T-helper 17 cell (primary cell): ENCODE results near the gene NCAPG2. TPM values are rescaled to one million over a fixed set of nuclear protein-coding genes. Genes with fewer than 3 reads are reported as not detected.
A peak's percentile ranks its signal among the peaks of the same experiment; 100 is the strongest.
"Not testable (repeated sequence)": the region's sequence is repeated elsewhere in the genome, so short reads cannot be mapped to it uniquely, and the experiment has no call there.

ENCODE experiments used
- ATAC-seq: fragments of 150-1000 bp; cut with Tn5 transposase; 2 replicates; pipeline ENCODE4 v1.10.0; 2021; ENCODE audit warnings: mild to moderate bottlenecking, moderate library complexity
- DNase-seq, 3 donors: peaks; one replicate each; pipeline versions ENCODE4 v3.0.0 to v3.0.0-alpha.2; 2020 to 2021
- H3K9me3 ChIP-seq: one replicate; pipeline ENCODE4 v1.7.0; 2013; ENCODE audit warnings: low read length, mild to moderate bottlenecking; ENCODE audit not compliant: control insufficient read depth, poor library complexity, severe bottlenecking
- H3K27ac Mint-ChIP-seq: one replicate; pipeline ENCODE4 v1.8.0; 2022; ENCODE audit warnings: mild to moderate bottlenecking, moderate library complexity, mixed read lengths
- H3K27me3 Mint-ChIP-seq: one replicate; pipeline ENCODE4 v1.8.0; 2022; ENCODE audit warnings: mixed read lengths
- H3K36me3 Mint-ChIP-seq: one replicate; pipeline ENCODE4 v1.8.0; 2022; ENCODE audit warnings: low read depth, mixed read lengths
- H3K4me1 Mint-ChIP-seq: one replicate; pipeline ENCODE4 v1.8.0; 2022; ENCODE audit warnings: mild to moderate bottlenecking, mixed read lengths
- H3K4me3 Mint-ChIP-seq: one replicate; pipeline ENCODE4 v1.8.0; 2022; ENCODE audit warnings: mild to moderate bottlenecking, moderate library complexity, mixed read lengths
- total RNA-seq, 4 donors: library from RNA in 2 of 4; stranded (reverse) in 2 of 4; gene quantifications; one replicate each; pipeline ENCODE4 v1.2.3 and lab custom pipeline; 2022 to 2026

Gene NCAPG2
- total RNA-seq, 2 donors from 2014 or later = 8.8 to 38.7 TPM

DNA sequence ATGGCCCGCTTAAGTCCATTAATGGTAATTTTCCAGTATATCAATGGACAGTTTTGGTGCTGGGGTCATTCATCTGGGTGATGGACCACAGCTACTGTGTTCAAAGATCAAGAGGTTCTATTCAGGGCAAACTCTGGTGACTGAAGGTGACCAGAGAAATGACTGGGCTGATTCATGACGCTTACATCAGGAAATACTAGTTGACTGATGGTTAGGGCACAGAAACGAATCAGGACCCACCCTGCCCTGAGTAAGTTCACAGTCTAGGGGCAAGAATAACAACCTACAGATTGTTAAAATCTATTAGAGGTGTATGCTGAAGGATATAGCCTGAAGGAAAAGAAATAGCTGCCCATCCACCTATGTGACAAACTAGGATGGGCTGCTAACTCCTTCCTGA is 9.5 kb downstream of the NCAPG2 start:
- Mint-ChIP-seq H3K36me3 (peaks cover 4% of the 10 kb centered on the region), H3K27ac (peak overlapping the region; percentile 60), H3K4me1 (peaks cover 23% of the 10 kb centered on the region), H3K4me3 (no peak overlapping the region), H3K27me3 (no peaks in the 10 kb centered on the region)
- no peaks in the 10 kb centered on the region for H3K9me3 ChIP-seq
- DNase-seq (no peak), ATAC-seq (no peak)

DNA sequence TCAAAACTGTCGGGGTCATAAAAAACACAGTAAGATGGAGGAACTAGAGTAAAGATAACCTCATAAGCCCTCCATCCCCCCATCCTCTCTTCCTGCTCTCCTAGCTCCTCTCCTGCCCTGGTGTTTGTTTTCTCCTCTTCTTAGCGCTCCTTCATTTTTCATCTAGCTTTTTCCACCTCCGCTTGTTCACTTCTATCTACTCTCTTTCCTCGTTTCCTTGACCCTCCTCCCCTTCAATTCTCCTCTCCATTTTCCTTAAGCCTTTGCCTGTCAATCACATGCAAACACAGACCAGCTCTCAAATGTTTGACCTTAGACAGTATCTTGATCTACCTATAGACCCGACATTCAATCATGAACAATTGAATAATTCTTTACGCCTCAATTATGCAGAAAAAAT is 10.0 kb downstream of the NCAPG2 start:
- Mint-ChIP-seq H3K4me1 (peaks cover 23% of the 10 kb centered on the region), H3K36me3 (peaks cover 4% of the 10 kb centered on the region), H3K27ac (peak overlapping the region; percentile 60), H3K27me3 (no peaks in the 10 kb centered on the region), H3K4me3 (no peak overlapping the region)
- H3K9me3 ChIP-seq = no peaks in the 10 kb centered on the region
- DNase-seq = no peak
- no peak for ATAC-seq

DNA sequence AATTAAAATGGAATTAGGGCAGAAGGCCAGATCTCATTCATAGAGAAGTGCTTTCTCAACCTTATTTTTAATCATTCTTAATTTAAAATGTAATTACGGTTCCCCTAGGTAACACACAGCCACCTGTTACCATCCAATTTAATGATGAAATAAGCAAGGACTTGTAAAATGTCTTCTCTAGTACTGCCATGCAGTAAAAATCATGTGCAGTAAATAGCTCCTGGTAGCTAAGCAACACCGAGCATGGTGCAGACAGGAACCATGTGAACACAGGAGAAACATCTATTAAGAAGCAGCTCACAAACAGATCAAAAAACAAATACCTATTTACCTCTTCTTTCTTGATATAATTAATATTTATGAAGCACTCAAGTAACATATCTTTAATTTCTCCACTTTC is 15.1 kb downstream of the NCAPG2 start:
- Mint-ChIP-seq H3K27ac (no peak overlapping the region), H3K4me1 (peaks cover 8% of the 10 kb centered on the region), H3K4me3 (no peak overlapping the region), H3K27me3 (no peaks in the 10 kb centered on the region), H3K36me3 (peaks cover 4% of the 10 kb centered on the region)
- ATAC-seq (no peak), DNase-seq (no peak)
- H3K9me3 ChIP-seq = no peaks in the 10 kb centered on the region

DNA sequence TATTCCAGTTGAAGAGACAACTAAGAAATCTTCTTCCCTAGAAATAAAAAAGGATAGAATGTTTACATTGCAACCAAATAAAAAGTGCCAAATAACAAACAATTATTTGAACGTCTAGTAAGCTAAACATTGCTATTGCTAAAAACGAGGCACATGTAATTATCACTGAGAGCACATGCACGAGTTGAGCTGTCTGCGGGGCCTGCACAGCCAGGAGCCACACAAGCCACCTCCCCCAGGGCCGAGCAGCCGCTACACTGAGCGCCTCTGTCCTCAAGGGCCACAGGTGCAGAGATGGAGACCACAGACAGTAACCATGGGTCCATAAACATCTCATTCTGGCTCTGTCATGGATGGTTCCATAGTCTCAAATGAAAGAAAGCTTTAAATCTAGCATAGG is 17.2 kb downstream of the NCAPG2 start:
- DNase-seq (no peak), ATAC-seq (no peak)
- no peak overlapping the region for H3K27ac Mint-ChIP-seq
- no peaks in the 10 kb centered on the region for H3K4me1 Mint-ChIP-seq
- H3K36me3 Mint-ChIP-seq = no peaks in the 10 kb centered on the region
- no peaks in the 10 kb centered on the region for H3K27me3 Mint-ChIP-seq
- H3K9me3 ChIP-seq = no peaks in the 10 kb centered on the region
- no peak overlapping the region for H3K4me3 Mint-ChIP-seq

GRCh38 chr7:158685693-158686092 is 18.9 kb downstream of the NCAPG2 start:
- no peak overlapping the region for H3K27ac Mint-ChIP-seq
- no peaks in the 10 kb centered on the region for H3K4me1 Mint-ChIP-seq
- ATAC-seq (no peak), DNase-seq (no peak)
- H3K27me3 Mint-ChIP-seq = no peaks in the 10 kb centered on the region
- H3K9me3 ChIP-seq = no peaks in the 10 kb centered on the region
- no peaks in the 10 kb centered on the region for H3K36me3 Mint-ChIP-seq
- H3K4me3 Mint-ChIP-seq = no peak overlapping the region

- no peaks in the 10 kb centered on the region for H3K36me3 Mint-ChIP-seq
- DNase-seq (no peak), ATAC-seq (no peak)
- H3K4me1 Mint-ChIP-seq = peaks cover 2% of the 10 kb centered on the region
- H3K9me3 ChIP-seq = no peaks in the 10 kb centered on the region
- H3K27me3 Mint-ChIP-seq = no peaks in the 10 kb centered on the region
- H3K4me3 Mint-ChIP-seq = no peak overlapping the region
- no peak overlapping the region for H3K27ac Mint-ChIP-seq
These were observed 20.3 kb downstream of the NCAPG2 start for GRCh38 chr7:158684329-158684728.

- H3K9me3 ChIP-seq = no peaks in the 10 kb centered on the region
- Mint-ChIP-seq H3K4me1 (peaks cover 2% of the 10 kb centered on the region), H3K36me3 (no peaks in the 10 kb centered on the region), H3K4me3 (no peak overlapping the region), H3K27ac (no peak overlapping the region), H3K27me3 (no peaks in the 10 kb centered on the region)
- ATAC-seq (no peak), DNase-seq (no peak)
These were observed 21.1 kb downstream of the NCAPG2 start for GRCh38 chr7:158683541-158683940.

DNA sequence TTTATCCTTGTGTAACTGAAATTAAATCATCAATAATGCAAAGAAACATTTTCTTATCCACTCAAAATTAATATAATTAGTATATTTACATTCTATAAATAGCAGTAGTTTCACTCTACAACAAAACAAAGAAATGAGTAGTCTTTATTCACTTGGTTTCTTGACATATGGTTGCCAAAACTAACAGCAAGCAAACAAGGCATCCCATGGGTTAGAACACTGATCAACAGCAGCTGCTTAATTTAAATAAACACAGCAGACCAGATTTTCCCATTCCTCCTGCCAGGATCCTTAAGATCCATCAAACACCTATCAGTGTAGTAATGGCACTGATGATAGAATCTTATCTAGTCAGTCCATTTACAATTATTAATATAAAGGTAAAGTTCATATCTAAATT is 22.1 kb downstream of the NCAPG2 start:
- Mint-ChIP-seq H3K4me3 (no peak overlapping the region), H3K27me3 (no peaks in the 10 kb centered on the region), H3K4me1 (peaks cover 2% of the 10 kb centered on the region), H3K27ac (no peak overlapping the region), H3K36me3 (no peaks in the 10 kb centered on the region)
- no peaks in the 10 kb centered on the region for H3K9me3 ChIP-seq
- no peak for ATAC-seq
- no peak for DNase-seq

GRCh38 chr7:158680754-158681153 is 23.9 kb downstream of the NCAPG2 start:
- Mint-ChIP-seq H3K36me3 (peaks cover 6% of the 10 kb centered on the region), H3K27ac (no peak overlapping the region), H3K4me3 (no peak overlapping the region), H3K27me3 (no peaks in the 10 kb centered on the region), H3K4me1 (peaks cover 12% of the 10 kb centered on the region)
- no peak for ATAC-seq
- no peaks in the 10 kb centered on the region for H3K9me3 ChIP-seq
- no peak for DNase-seq

DNA sequence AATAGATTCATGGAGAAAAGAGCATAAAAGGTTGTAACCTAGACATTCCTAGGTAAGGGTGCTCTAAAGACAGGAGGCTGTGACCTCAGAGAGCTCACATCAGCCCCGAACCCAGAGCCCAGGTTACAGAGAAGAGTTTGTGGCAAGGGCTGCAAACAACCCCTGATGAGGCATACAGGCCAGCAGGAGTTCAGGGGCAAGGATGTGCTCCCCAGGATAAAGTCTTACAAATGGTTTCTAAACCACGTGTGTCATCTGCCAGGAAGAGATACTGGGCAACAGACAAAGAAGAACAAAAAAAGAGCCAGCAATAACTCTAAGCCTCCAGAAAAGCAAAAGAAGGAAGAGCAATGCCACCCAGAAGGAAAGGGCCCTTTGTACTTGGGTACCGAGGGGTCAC is 27.7 kb downstream of the NCAPG2 start:
- ATAC-seq (no peak), DNase-seq (no peak)
- H3K9me3 ChIP-seq = no peaks in the 10 kb centered on the region
- H3K36me3 Mint-ChIP-seq = peaks cover 13% of the 10 kb centered on the region
- H3K27ac Mint-ChIP-seq = no peak overlapping the region
- H3K27me3 Mint-ChIP-seq = no peaks in the 10 kb centered on the region
- H3K4me1 Mint-ChIP-seq = peaks cover 17% of the 10 kb centered on the region
- peak overlapping the region; percentile 36 for H3K4me3 Mint-ChIP-seq

DNA sequence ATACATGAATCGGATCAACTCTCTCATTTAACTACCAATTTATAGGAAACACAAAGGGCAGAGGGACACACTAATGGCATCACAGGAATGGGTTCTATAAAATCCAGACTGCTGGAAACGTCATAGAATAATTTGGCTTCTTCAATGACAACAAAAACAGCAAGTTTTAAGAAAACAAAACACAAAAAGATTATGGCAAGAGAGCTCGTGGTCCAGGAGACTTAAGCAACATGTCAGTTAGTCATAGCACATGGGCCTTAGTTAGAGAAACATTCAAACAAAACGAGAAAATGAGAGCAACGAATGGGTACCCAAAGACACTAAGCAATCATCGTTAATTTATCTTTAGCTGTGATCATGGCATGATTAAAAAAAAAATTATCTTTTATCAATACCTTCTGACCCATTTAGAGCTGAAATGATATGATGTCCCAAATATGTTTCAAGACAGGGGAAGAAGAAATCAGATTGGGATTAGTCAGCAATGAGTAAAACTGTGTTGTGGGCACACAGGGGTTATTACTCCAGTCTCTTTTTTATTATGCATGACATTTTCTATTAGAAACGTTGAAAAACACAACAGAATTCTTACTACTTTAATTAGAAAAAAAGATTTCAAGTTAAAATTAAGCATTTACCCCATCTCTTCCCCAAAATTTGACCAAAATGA is 28.3 kb downstream of the NCAPG2 start:
- Mint-ChIP-seq H3K4me1 (peaks cover 17% of the 10 kb centered on the region), H3K4me3 (no peak overlapping the region), H3K36me3 (peaks cover 15% of the 10 kb centered on the region), H3K27me3 (no peaks in the 10 kb centered on the region), H3K27ac (peak overlapping the region; percentile 59)
- DNase-seq = no peak
- no peak for ATAC-seq
- no peaks in the 10 kb centered on the region for H3K9me3 ChIP-seq

GRCh38 chr7:158672975-158673374 is 31.6 kb downstream of the NCAPG2 start:
- ATAC-seq (no peak), DNase-seq (no peak)
- H3K27me3 Mint-ChIP-seq = no peaks in the 10 kb centered on the region
- H3K4me3 Mint-ChIP-seq = no peak overlapping the region
- peaks cover 17% of the 10 kb centered on the region for H3K4me1 Mint-ChIP-seq
- peak overlapping the region; percentile 30 for H3K27ac Mint-ChIP-seq
- peaks cover 18% of the 10 kb centered on the region for H3K36me3 Mint-ChIP-seq
- H3K9me3 ChIP-seq = no peaks in the 10 kb centered on the region

- ATAC-seq, H3K9me3 ChIP-seq, H3K27ac Mint-ChIP-seq, H3K4me3 Mint-ChIP-seq, H3K27me3 Mint-ChIP-seq: not testable (repeated sequence)
- DNase-seq = peak in 1 of 3 donors; percentile 59
- Mint-ChIP-seq H3K36me3 (peaks cover 17% of the 10 kb centered on the region), H3K4me1 (peaks cover 24% of the 10 kb centered on the region)
These were observed 36.5 kb downstream of the NCAPG2 start for GRCh38 chr7:158668086-158668485.

DNA sequence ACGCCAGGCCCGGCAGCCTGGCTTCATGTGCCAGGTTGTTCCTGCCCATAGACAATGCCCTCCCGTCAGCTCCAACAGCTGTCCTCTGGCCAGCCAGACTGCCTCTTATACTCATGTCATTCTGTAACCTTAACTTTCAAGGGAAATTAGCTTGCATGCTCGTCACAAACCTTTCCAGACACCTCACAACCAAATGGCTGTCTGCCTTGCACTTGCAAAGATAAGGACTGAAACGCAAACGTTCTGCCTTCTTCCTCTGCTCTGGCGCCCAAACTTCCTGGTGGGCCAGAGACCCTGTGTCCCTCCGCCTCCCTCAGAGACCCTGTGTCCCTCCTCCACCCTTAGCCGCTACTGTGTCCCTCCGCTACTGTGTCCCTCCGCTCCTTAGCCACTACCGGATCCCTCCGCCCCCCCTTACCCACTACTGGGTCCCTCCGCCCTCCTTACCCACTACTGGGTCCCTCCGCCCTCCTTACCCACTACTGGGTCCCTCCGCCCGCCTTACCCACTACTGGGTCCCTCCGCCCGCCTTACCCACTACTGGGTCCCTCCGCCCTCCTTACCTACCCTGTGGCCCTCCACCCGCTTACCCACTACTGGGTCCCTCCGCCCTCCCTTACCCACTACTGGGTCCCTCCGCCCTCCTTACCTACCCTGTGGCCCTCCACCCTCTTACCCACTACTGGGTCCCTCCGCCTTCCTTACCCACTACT is 37.5 kb downstream of the NCAPG2 start:
- not testable (repeated sequence) for H3K27me3 Mint-ChIP-seq, H3K9me3 ChIP-seq, ATAC-seq
- H3K4me3 Mint-ChIP-seq = peak overlapping the region; percentile 85
- H3K36me3 Mint-ChIP-seq = peaks cover 15% of the 10 kb centered on the region
- DNase-seq = peak in 1 of 3 donors; percentile 54
- H3K27ac Mint-ChIP-seq = peak overlapping the region; percentile 87
- H3K4me1 Mint-ChIP-seq = peaks cover 28% of the 10 kb centered on the region
